Liver (tissue), 9 donors: Measurements from ENCODE around the gene CARMIL1. TPM values are rescaled to one million over a fixed set of nuclear protein-coding genes. Genes with fewer than 3 reads are reported as not detected.

Experiments
- DNase-seq: peaks from one replicate; pipeline ENCODE4 v3.0.0-alpha.2; 2017; ENCODE audit warnings: low spot score
- H3K27ac ChIP-seq, 2 donors: one replicate each; pipeline ENCODE4 v1.7.0; 2013; ENCODE audit warnings: inconsistent platforms in 2 of 2, low read length in 2 of 2, control low read depth in 1 of 2, low read depth in 1 of 2, mild to moderate bottlenecking in 1 of 2
- H3K27me3 ChIP-seq, 4 donors: one replicate each; pipeline versions ENCODE4 v1.6.1 to v1.7.0; 2013; ENCODE audit warnings: low read length in 3 of 4, inconsistent platforms in 1 of 4, mild to moderate bottlenecking in 1 of 4, moderate library complexity in 1 of 4; ENCODE audit not compliant: control insufficient read depth in 4 of 4, insufficient read depth in 4 of 4
- H3K36me3 ChIP-seq, 4 donors: one replicate each; pipeline versions ENCODE4 v1.6.1 to v1.7.0; 2013; ENCODE audit warnings: low read length in 3 of 4, mild to moderate bottlenecking in 3 of 4, low read depth in 1 of 4, moderate library complexity in 1 of 4; ENCODE audit not compliant: control insufficient read depth in 4 of 4, insufficient read depth in 3 of 4
- H3K4me1 ChIP-seq, 4 donors: one replicate each; pipeline versions ENCODE4 v1.6.1 to v1.7.0; 2013; ENCODE audit warnings: low read length in 3 of 4, mild to moderate bottlenecking in 3 of 4, moderate library complexity in 1 of 4; ENCODE audit not compliant: control insufficient read depth in 4 of 4, insufficient read depth in 4 of 4
- H3K4me3 ChIP-seq, 3 donors: one replicate each; pipeline versions ENCODE4 v1.6.1 to v1.7.0; 2013; ENCODE audit warnings: low read length in 3 of 3, control low read depth in 1 of 3, low read depth in 1 of 3, mild to moderate bottlenecking in 1 of 3
- H3K9ac ChIP-seq, 2 donors: one replicate each; pipeline ENCODE4 v1.7.0; 2013; ENCODE audit warnings: low read length in 2 of 2, mild to moderate bottlenecking in 2 of 2, moderate library complexity in 2 of 2, control low read depth in 1 of 2, low read depth in 1 of 2
- H3K9me3 ChIP-seq, 4 donors: one replicate each; pipeline versions ENCODE4 v1.6.1 to v1.7.0; 2013; ENCODE audit warnings: low read length in 3 of 4; ENCODE audit not compliant: control insufficient read depth in 4 of 4
- EGR1 ChIP-seq, 2 donors: IDR thresholded peaks; 2 replicates each; pipeline ENCODE4 v1.6.1; 2016 to 2018; ENCODE audit warnings: antibody characterized with exemption in 2 of 2, low read depth in 2 of 2
- FOXA1 ChIP-seq: IDR thresholded peaks from 2 replicates; pipeline ENCODE4 v1.6.1; 2016; ENCODE audit warnings: antibody characterized with exemption
- FOXA2 ChIP-seq: IDR thresholded peaks from 2 replicates; pipeline ENCODE4 v1.6.1; 2016; ENCODE audit warnings: antibody characterized with exemption
- GABPA ChIP-seq, 2 donors: IDR thresholded peaks in 1 of 2; conservative IDR thresholded peaks in 1 of 2; 2 replicates each; pipeline ENCODE4 v1.6.1; 2016; ENCODE audit warnings: antibody characterized with exemption in 2 of 2, mild to moderate bottlenecking in 1 of 2, moderate library complexity in 1 of 2
- HNF4A ChIP-seq, 2 donors: conservative IDR thresholded peaks; 2 replicates each; pipeline ENCODE4 v1.6.1; 2016; ENCODE audit warnings: antibody characterized with exemption in 2 of 2, mild to moderate bottlenecking in 2 of 2
- HNF4G ChIP-seq: IDR thresholded peaks from 2 replicates; pipeline ENCODE4 v1.6.1; 2016; ENCODE audit warnings: antibody characterized with exemption
- JUND ChIP-seq, 2 donors: IDR thresholded peaks; 2 replicates each; pipeline ENCODE4 v1.6.1; 2016; ENCODE audit warnings: antibody characterized with exemption in 2 of 2
- NR2F2 ChIP-seq: IDR thresholded peaks from 2 replicates; pipeline ENCODE4 v1.6.1; 2016; ENCODE audit warnings: antibody characterized with exemption
- RAD21 ChIP-seq, 2 donors: IDR thresholded peaks; 2 replicates each; pipeline ENCODE4 v1.6.1; 2016; ENCODE audit warnings: antibody characterized with exemption in 2 of 2, mild to moderate bottlenecking in 2 of 2
- RXRA ChIP-seq, 2 donors: IDR thresholded peaks; 2 replicates each; pipeline ENCODE4 v1.6.1; 2017 to 2018; ENCODE audit warnings: antibody characterized with exemption in 2 of 2, mild to moderate bottlenecking in 1 of 2
- SP1 ChIP-seq: IDR thresholded peaks from 2 replicates; pipeline ENCODE4 v1.6.1; 2018; ENCODE audit warnings: antibody characterized with exemption, mild to moderate bottlenecking
- TAF1 ChIP-seq: conservative IDR thresholded peaks from 2 replicates; pipeline ENCODE4 v1.6.1; 2016; ENCODE audit warnings: antibody characterized with exemption, mild to moderate bottlenecking
- YY1 ChIP-seq: IDR thresholded peaks from 2 replicates; pipeline ENCODE4 v1.6.1; 2016; ENCODE audit warnings: antibody characterized with exemption, mild to moderate bottlenecking
- WGBS: extraction: QIAGEN DNeasy Blood & Tissue Kit; methylation state at CpG from one replicate; pipeline ENCODE4 v1.1.7; 2013; 5-methylcytosine and 5-hydroxymethylcytosine counted together
- polyA plus RNA-seq, 2 donors: library from polyadenylated mRNA; stranded (reverse) in 1 of 2; unstranded in 1 of 2; fragments of 200-250 nt in 1 of 2; fragments of >200 nt in 1 of 2; fragmentation: Nextera tagmentation in 1 of 2; extraction: Ambion mirVana in 1 of 2; gene quantifications; one replicate each; pipeline versions ENCODE4 v1.2.1 to v1.2.3, GENCODE V29; 2013 to 2015
- total RNA-seq, 2 donors: library from RNA; depleted of rRNA; stranded (reverse); fragments of >200 nt; gene quantifications; one replicate each; pipeline ENCODE4 v1.2.3, GENCODE V29; 2014
- TF ChIP-seq, protein P1 (sequence below): IDR thresholded peaks from 2 replicates; pipeline ENCODE4 v1.6.1; 2016; ENCODE audit warnings: antibody characterized with exemption, mild to moderate bottlenecking
- TF ChIP-seq, protein P2 (sequence below): IDR thresholded peaks from 2 replicates; pipeline ENCODE4 v1.6.1; 2016; ENCODE audit warnings: antibody characterized with exemption
- TF ChIP-seq, protein P3 (sequence below): IDR thresholded peaks from 2 replicates; pipeline ENCODE4 v1.6.1; 2016; ENCODE audit warnings: antibody characterized with exemption
- TF ChIP-seq, protein P4 (sequence below): fragments of 150-350 bp; IDR thresholded peaks from 2 replicates; pipeline ENCODE4 v1.5.1; 2017; ENCODE audit warnings: improper control_type of control experiment, low read depth, low read length; ENCODE audit not compliant: missing input control
- TF ChIP-seq, protein P5 (sequence below): IDR thresholded peaks from 2 replicates; pipeline ENCODE4 v1.6.1; 2016; ENCODE audit warnings: antibody characterized with exemption
- donor health status: healthy.
- donor health status: healthy.
- donor health status: healthy.
- donor health status: healthy.
- donor health status: healthy.

The CARMIL1 gene
- total and polyA plus RNA-seq, 4 donors, result 1.4 to 9.5 (median 3.5) TPM

DNA sequence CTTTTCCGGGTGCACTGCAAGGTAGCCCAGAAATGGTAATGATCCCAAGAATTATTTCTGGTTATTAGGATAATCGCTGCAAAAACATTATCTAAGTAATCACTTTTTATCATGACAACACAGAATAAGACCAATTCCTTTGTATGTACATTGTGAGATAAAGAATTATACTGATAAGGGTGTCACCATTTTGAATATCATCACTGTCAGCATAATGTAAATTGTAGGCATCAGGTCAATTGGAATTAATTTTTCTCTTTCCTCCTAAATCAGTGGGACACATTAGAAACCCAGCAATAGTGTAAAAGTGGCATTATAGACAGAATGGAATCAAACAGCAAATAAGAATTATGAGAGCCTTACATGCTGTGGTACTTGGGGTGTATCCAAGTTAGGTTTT lies 189.7 kb downstream of the CARMIL1 start:
- H3K27me3 ChIP-seq, result no peaks in the 10 kb centered on the region
- H3K27ac ChIP-seq, result no peak overlapping the region
- no peak for TF ChIP-seq YY1
- TF ChIP-seq, protein P1, sequence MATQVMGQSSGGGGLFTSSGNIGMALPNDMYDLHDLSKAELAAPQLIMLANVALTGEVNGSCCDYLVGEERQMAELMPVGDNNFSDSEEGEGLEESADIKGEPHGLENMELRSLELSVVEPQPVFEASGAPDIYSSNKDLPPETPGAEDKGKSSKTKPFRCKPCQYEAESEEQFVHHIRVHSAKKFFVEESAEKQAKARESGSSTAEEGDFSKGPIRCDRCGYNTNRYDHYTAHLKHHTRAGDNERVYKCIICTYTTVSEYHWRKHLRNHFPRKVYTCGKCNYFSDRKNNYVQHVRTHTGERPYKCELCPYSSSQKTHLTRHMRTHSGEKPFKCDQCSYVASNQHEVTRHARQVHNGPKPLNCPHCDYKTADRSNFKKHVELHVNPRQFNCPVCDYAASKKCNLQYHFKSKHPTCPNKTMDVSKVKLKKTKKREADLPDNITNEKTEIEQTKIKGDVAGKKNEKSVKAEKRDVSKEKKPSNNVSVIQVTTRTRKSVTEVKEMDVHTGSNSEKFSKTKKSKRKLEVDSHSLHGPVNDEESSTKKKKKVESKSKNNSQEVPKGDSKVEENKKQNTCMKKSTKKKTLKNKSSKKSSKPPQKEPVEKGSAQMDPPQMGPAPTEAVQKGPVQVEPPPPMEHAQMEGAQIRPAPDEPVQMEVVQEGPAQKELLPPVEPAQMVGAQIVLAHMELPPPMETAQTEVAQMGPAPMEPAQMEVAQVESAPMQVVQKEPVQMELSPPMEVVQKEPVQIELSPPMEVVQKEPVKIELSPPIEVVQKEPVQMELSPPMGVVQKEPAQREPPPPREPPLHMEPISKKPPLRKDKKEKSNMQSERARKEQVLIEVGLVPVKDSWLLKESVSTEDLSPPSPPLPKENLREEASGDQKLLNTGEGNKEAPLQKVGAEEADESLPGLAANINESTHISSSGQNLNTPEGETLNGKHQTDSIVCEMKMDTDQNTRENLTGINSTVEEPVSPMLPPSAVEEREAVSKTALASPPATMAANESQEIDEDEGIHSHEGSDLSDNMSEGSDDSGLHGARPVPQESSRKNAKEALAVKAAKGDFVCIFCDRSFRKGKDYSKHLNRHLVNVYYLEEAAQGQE, result no peak
- no peak for TF ChIP-seq HNF4G
- TF ChIP-seq EGR1 (IDR thresholded peaks at IDR 0.05; ENCODE audit: low read depth in 2 of 2), result no peak
- TF ChIP-seq, protein P2, sequence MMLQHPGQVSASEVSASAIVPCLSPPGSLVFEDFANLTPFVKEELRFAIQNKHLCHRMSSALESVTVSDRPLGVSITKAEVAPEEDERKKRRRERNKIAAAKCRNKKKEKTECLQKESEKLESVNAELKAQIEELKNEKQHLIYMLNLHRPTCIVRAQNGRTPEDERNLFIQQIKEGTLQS, result no peak
- TF ChIP-seq FOXA2, result no peak
- no peak for TF ChIP-seq NR2F2
- no peak for TF ChIP-seq HNF4A (conservative IDR thresholded peaks at IDR 0.05)
- TF ChIP-seq, protein P3, sequence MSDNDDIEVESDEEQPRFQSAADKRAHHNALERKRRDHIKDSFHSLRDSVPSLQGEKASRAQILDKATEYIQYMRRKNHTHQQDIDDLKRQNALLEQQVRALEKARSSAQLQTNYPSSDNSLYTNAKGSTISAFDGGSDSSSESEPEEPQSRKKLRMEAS, result no peak
- no peak for TF ChIP-seq FOXA1
- no peak for TF ChIP-seq SP1
- no peak for TF ChIP-seq RAD21 (IDR thresholded peaks at IDR 0.05)
- TF ChIP-seq, protein P4, sequence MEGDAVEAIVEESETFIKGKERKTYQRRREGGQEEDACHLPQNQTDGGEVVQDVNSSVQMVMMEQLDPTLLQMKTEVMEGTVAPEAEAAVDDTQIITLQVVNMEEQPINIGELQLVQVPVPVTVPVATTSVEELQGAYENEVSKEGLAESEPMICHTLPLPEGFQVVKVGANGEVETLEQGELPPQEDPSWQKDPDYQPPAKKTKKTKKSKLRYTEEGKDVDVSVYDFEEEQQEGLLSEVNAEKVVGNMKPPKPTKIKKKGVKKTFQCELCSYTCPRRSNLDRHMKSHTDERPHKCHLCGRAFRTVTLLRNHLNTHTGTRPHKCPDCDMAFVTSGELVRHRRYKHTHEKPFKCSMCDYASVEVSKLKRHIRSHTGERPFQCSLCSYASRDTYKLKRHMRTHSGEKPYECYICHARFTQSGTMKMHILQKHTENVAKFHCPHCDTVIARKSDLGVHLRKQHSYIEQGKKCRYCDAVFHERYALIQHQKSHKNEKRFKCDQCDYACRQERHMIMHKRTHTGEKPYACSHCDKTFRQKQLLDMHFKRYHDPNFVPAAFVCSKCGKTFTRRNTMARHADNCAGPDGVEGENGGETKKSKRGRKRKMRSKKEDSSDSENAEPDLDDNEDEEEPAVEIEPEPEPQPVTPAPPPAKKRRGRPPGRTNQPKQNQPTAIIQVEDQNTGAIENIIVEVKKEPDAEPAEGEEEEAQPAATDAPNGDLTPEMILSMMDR, result no peak
- TF ChIP-seq TAF1, result no peak
- TF ChIP-seq, protein P5, sequence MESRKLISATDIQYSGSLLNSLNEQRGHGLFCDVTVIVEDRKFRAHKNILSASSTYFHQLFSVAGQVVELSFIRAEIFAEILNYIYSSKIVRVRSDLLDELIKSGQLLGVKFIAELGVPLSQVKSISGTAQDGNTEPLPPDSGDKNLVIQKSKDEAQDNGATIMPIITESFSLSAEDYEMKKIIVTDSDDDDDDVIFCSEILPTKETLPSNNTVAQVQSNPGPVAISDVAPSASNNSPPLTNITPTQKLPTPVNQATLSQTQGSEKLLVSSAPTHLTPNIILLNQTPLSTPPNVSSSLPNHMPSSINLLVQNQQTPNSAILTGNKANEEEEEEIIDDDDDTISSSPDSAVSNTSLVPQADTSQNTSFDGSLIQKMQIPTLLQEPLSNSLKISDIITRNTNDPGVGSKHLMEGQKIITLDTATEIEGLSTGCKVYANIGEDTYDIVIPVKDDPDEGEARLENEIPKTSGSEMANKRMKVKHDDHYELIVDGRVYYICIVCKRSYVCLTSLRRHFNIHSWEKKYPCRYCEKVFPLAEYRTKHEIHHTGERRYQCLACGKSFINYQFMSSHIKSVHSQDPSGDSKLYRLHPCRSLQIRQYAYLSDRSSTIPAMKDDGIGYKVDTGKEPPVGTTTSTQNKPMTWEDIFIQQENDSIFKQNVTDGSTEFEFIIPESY, result no peak
- no peak for TF ChIP-seq GABPA (IDR thresholded peaks at IDR 0.05 in 1 of 2, conservative IDR thresholded peaks at IDR 0.05 in 1 of 2)
- no peak for TF ChIP-seq RXRA (IDR thresholded peaks at IDR 0.05)
- TF ChIP-seq JUND (IDR thresholded peaks at IDR 0.05), result no peak
- WGBS, result 96% methylated on average over 2 of the region's 2 CpGs
- no peak overlapping the region for H3K4me3 ChIP-seq
- no peak overlapping the region for H3K9ac ChIP-seq
- H3K9me3 ChIP-seq, result no peaks in the 10 kb centered on the region
- H3K4me1 ChIP-seq, result no peaks in the 10 kb centered on the region
- DNase-seq, result no peak
- H3K36me3 ChIP-seq, result no peaks in the 10 kb centered on the region
